Measurements from ENCODE around the gene LDB2. TPM values are rescaled to one million over a fixed set of nuclear protein-coding genes. Genes with fewer than 3 reads are reported as not detected.

The LDB2 gene
- total and polyA plus RNA-seq, 2 donors (not counting 3 experiments of a cell fraction or from before 2014, with no cell fraction given) = 127 to 223 TPM

GRCh38 chr4:16843831-16844508 is 54.5 kb downstream of the LDB2 start:
- Histone ChIP-seq H3K4me2 (ENCODE audit: insufficient read depth, low read length) (no peak overlapping the region), H3K27ac (ENCODE audit: insufficient read depth, low read depth, low read length) (no peak overlapping the region), H3K27me3 (ENCODE audit: control insufficient read depth in 2 of 2, insufficient read depth in 2 of 2, low read length in 2 of 2) (no peaks in the 10 kb centered on the region), H2AFZ (ENCODE audit: low read depth, low read length) (no peak overlapping the region), H3K9me1 (replicated peaks; ENCODE audit: control insufficient read depth, extremely low read depth, insufficient read depth, low read length) (no peaks in the 10 kb centered on the region), H3K9ac (replicated peaks; ENCODE audit: extremely low read depth, insufficient read depth, low read length) (no peak overlapping the region), H3K4me3 (replicated peaks in 1 of 3; ENCODE audit: insufficient read depth in 1 of 3, low read depth in 1 of 3, low read length in 3 of 3) (no peak overlapping the region), H3K4me1 (ENCODE audit: control insufficient read depth, extremely low read depth, insufficient read depth, low read length) (peaks cover 6% of the 10 kb centered on the region), H3K36me3 (ENCODE audit: control insufficient read depth in 2 of 2, extremely low read depth in 1 of 2, insufficient read depth in 2 of 2, low read length in 2 of 2) (peaks cover 0 to 9% of the 10 kb centered on the region in 2 experiments), H3K79me2 (ENCODE audit: control insufficient read depth, insufficient read depth, low read length) (no peaks in the 10 kb centered on the region), H3K9me3 (replicated peaks; ENCODE audit: control insufficient read depth, insufficient read depth, low read length) (no peaks in the 10 kb centered on the region), H4K20me1 (replicated peaks; ENCODE audit: control insufficient read depth, extremely low read depth, insufficient read depth, low read length) (no peaks in the 10 kb centered on the region)
- intact Hi-C loops (cut with micrococcal nuclease) = no loop called here
- dilution Hi-C loops (cut with MboI; ENCODE audit: extremely low pct_ligation_motif_present, low sequenced_read_pairs) = no loop called here
- peak; percentile 20 for DNase-seq (ENCODE audit: low read depth, low spot score)
- TF ChIP-seq MYC (IDR thresholded peaks at IDR 0.05; ENCODE audit: low read depth, low read length) (no peak), FOS (IDR thresholded peaks at IDR 0.05; ENCODE audit: borderline replicate concordance, insufficient read depth, low read length) (peak; percentile 39)
- ChIA-PET CTCF (interaction anchor here (0.6 to 1.8 kb wide), 3 partner anchors 8 to 73 kb away, joined by 4 to 7 read pairs (median 4); partner anchors contain the start of gene LDB2), POLR2A (interaction anchor here (0.7 kb wide), 1 partner anchor 34 kb away, joined by 5 read pairs; no protein-coding TSS in a partner anchor)
- BruUV-seq (replicated peaks) = no TSS peak
- no peak for FAIRE-seq

DNA sequence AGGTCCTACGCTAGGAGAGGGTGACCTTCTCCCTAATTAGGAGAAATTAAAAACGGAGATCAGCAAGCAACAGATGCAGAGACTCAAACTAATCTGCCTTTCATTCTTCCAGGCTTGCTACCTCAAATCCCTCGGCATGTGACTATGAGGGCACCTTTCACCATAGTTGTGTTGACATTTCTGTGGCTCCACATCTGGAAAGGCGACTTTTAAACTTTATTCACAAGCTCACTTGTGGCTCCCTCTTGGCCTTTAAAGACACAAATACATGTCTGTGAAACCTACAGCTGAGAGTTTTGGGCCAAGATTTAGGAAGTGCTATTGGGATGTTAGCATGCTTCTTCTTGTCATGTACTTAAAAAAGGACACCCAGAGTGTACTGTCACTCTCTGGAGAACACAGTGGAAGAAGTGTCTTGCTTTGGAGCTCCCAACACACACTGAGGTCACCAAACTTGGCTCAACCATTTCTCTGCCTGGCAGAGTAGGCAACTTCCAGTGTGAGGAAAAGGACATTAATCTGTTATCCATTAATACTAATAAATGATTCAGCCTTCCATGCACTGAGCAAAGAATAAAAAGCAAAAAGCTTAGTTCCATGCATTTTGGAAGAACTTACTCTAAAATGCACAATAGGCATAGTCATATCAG is 60.1 kb downstream of the LDB2 start:
- intact Hi-C loops (cut with micrococcal nuclease) = no loop called here
- no peak overlapping the region for H2AFZ ChIP-seq (ENCODE audit: low read depth, low read length)
- no peaks in the 10 kb centered on the region for H4K20me1 ChIP-seq (replicated peaks; ENCODE audit: control insufficient read depth, extremely low read depth, insufficient read depth, low read length)
- TF ChIP-seq CTCF (IDR thresholded peaks at IDR 0.05; ENCODE audit: extremely low read depth in 1 of 2, insufficient read depth in 1 of 2, low read depth in 1 of 2, low read length in 2 of 2) (no peak), MYC (IDR thresholded peaks at IDR 0.05; ENCODE audit: low read depth, low read length) (no peak)
- FAIRE-seq (no peak), DNase-seq (ENCODE audit: low read depth, low spot score) (no peak)
- no TSS peak for BruUV-seq (replicated peaks)
- POLR2A ChIA-PET = no interaction called here
- dilution Hi-C loops (cut with MboI; ENCODE audit: extremely low pct_ligation_motif_present, low sequenced_read_pairs) = no loop called here
- CTCF ChIA-PET = interaction anchor here (1.4 to 2.1 kb wide), 3 partner anchors 11 to 44 kb away, joined by 5 to 10 read pairs (median 5); no protein-coding TSS in a partner anchor
- H3K4me1 ChIP-seq (ENCODE audit: control insufficient read depth, extremely low read depth, insufficient read depth, low read length) = no peaks in the 10 kb centered on the region
- peaks cover 0 to 9% of the 10 kb centered on the region in 2 experiments for H3K36me3 ChIP-seq (ENCODE audit: control insufficient read depth in 2 of 2, extremely low read depth in 1 of 2, insufficient read depth in 2 of 2, low read length in 2 of 2)
- no peak overlapping the region for H3K9ac ChIP-seq (replicated peaks; ENCODE audit: extremely low read depth, insufficient read depth, low read length)
- H3K4me3 ChIP-seq (replicated peaks in 1 of 3; ENCODE audit: insufficient read depth in 1 of 3, low read depth in 1 of 3, low read length in 3 of 3) = no peak overlapping the region
- H3K9me1 ChIP-seq (replicated peaks; ENCODE audit: control insufficient read depth, extremely low read depth, insufficient read depth, low read length) = no peaks in the 10 kb centered on the region
- H3K27me3 ChIP-seq (ENCODE audit: control insufficient read depth in 2 of 2, insufficient read depth in 2 of 2, low read length in 2 of 2) = no peaks in the 10 kb centered on the region
- H3K79me2 ChIP-seq (ENCODE audit: control insufficient read depth, insufficient read depth, low read length) = no peaks in the 10 kb centered on the region
- H3K27ac ChIP-seq (ENCODE audit: insufficient read depth, low read depth, low read length) = no peak overlapping the region
- H3K4me2 ChIP-seq (ENCODE audit: insufficient read depth, low read length) = no peak overlapping the region
- H3K9me3 ChIP-seq (replicated peaks; ENCODE audit: control insufficient read depth, insufficient read depth, low read length) = no peaks in the 10 kb centered on the region
